Smooth muscle cell (in vitro differentiated cells): ENCODE results near the gene PTPRM. TPM values are rescaled to one million over a fixed set of nuclear protein-coding genes. Genes with fewer than 3 reads are reported as not detected.

ENCODE experiments used
- DNase-seq: peaks from one replicate; lab custom pipeline; 2025; ENCODE audit not compliant: unreplicated experiment; lab: John Stamatoyannopoulos, UW
- H2AFZ ChIP-seq: fragments of 200-600 bp; sonication (generic); 2 replicates; pipeline ENCODE4 v1.6.0; 2016; ENCODE audit warnings: antibody characterized with exemption, low read depth, mild to moderate bottlenecking
- H3F3A ChIP-seq: fragments of 200-600 bp; sonication (generic); 2 replicates; pipeline ENCODE4 v1.6.0; 2017; ENCODE audit warnings: antibody characterized with exemption, low read depth
- H3K27ac ChIP-seq: fragments of 200-600 bp; sonication (generic); 2 replicates; pipeline ENCODE4 v1.5.1; 2016; ENCODE audit warnings: low read depth, mild to moderate bottlenecking
- H3K27me3 ChIP-seq: fragments of 200-600 bp; sonication (generic); 2 replicates; pipeline ENCODE4 v1.6.1; 2016; ENCODE audit warnings: low read depth, mild to moderate bottlenecking
- H3K36me3 ChIP-seq: fragments of 200-600 bp; sonication (generic); 2 replicates; pipeline ENCODE4 v1.5.1; 2016; ENCODE audit warnings: low read depth
- H3K4me1 ChIP-seq: fragments of 200-600 bp; sonication (generic); 2 replicates; pipeline ENCODE4 v1.5.1; 2016; ENCODE audit warnings: low read depth
- H3K4me2 ChIP-seq: fragments of 200-600 bp; sonication (generic); 2 replicates; pipeline ENCODE4 v1.6.0; 2016; ENCODE audit warnings: mild to moderate bottlenecking
- H3K4me3 ChIP-seq: fragments of 200-600 bp; sonication (generic); 2 replicates; pipeline ENCODE4 v1.5.1; 2016; ENCODE audit warnings: mild to moderate bottlenecking
- H3K79me2 ChIP-seq: fragments of 200-600 bp; sonication (generic); 2 replicates; pipeline ENCODE4 v1.6.0; 2016; ENCODE audit warnings: low read depth, mild to moderate bottlenecking
- H3K9ac ChIP-seq: fragments of 200-600 bp; sonication (generic); 2 replicates; pipeline ENCODE4 v1.6.0; 2016; ENCODE audit warnings: low read depth
- H3K9me3 ChIP-seq: fragments of 200-600 bp; sonication (generic); replicated peaks from 2 replicates; pipeline ENCODE4 v1.5.1; 2016; ENCODE audit warnings: low read depth
- H4K20me1 ChIP-seq: fragments of 200-600 bp; sonication (generic); 2 replicates; pipeline ENCODE4 v1.6.0; 2016; ENCODE audit warnings: low read depth
- CTCF ChIP-seq: fragments of 200-600 bp; sonication (generic); IDR thresholded peaks from 2 replicates; pipeline ENCODE4 v1.5.1; 2017; ENCODE audit warnings: borderline replicate concordance, mild to moderate bottlenecking, antibody characterized with exemption; ENCODE audit not compliant: insufficient read depth, poor library complexity, severe bottlenecking
- WGBS: methylation state at CpG from one replicate; pipeline ENCODE4 v1.1.7; 2016; ENCODE audit warnings: low lambda C conversion rate; 5-methylcytosine and 5-hydroxymethylcytosine counted together
- polyA plus RNA-seq: library from polyadenylated mRNA; unstranded; fragments of >200 nt; fragmentation: Nextera tagmentation; extraction: Ambion mirVana; gene quantifications from 2 replicates; pipeline ENCODE4 v1.2.1, GENCODE V29; 2016
- total RNA-seq: library from RNA; depleted of rRNA; stranded (reverse); fragments of >200 nt; gene quantifications from 2 replicates; pipeline ENCODE4 v1.2.3, GENCODE V29; 2014

PTPRM gene
- total and polyA plus RNA-seq, 2 experiments from 2014 or later = 57.5 to 115 TPM

- peaks cover 62% of the 10 kb centered on the region for H4K20me1 ChIP-seq
- no peaks in the 10 kb centered on the region for H3K27me3 ChIP-seq
- H3K79me2 ChIP-seq = peaks cover 80% of the 10 kb centered on the region
- WGBS = 83% methylated on average over 6 of the region's 6 CpGs
- no peak overlapping the region for H3K4me2 ChIP-seq
- DNase-seq = no peak
- H3K9me3 ChIP-seq = no peaks in the 10 kb centered on the region
- no peak for TF ChIP-seq CTCF
- H3K27ac ChIP-seq = no peak overlapping the region
- H2AFZ ChIP-seq = no peak overlapping the region
- no peaks in the 10 kb centered on the region for H3F3A ChIP-seq
- no peak overlapping the region for H3K4me3 ChIP-seq
- H3K36me3 ChIP-seq = no peaks in the 10 kb centered on the region
- no peak overlapping the region for H3K9ac ChIP-seq
- no peaks in the 10 kb centered on the region for H3K4me1 ChIP-seq
Observed at GRCh38 chr18:7646174-7646886, 79.2 kb downstream of the PTPRM start.

DNA sequence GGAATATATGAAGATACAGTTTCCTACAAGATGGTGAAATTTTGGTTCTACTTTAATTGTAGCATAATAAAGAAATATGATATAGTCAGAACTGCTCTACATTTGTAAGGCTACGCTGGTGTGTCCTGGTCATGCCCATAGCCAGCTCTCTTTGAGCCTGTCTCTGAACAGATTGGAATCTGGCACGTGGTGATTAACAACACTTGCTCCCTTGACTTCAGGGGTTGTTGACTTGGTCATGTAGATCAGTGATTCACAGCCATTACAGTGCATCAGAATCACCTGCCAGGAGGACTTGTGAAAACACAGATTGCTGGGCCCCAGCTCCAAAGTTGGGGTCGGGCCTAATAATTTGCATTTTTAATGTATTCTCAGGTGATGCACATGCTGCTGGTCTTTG lies 80.4 kb downstream of the PTPRM start:
- Histone ChIP-seq H3K9me3 (no peaks in the 10 kb centered on the region), H3K27ac (no peak overlapping the region), H2AFZ (no peak overlapping the region), H3K79me2 (peaks cover 74% of the 10 kb centered on the region), H3K4me2 (no peak overlapping the region), H3K27me3 (no peaks in the 10 kb centered on the region), H3F3A (no peaks in the 10 kb centered on the region), H3K9ac (no peak overlapping the region), H3K4me3 (no peak overlapping the region), H3K36me3 (no peaks in the 10 kb centered on the region), H3K4me1 (no peaks in the 10 kb centered on the region), H4K20me1 (peaks cover 50% of the 10 kb centered on the region)
- no peak for TF ChIP-seq CTCF
- 84% methylated on average over 3 of the region's 3 CpGs for WGBS
- no peak for DNase-seq

GRCh38 chr18:7657050-7657449 lies 89.9 kb downstream of the PTPRM start:
- peaks cover 81% of the 10 kb centered on the region for H4K20me1 ChIP-seq
- no peaks in the 10 kb centered on the region for H3K9me3 ChIP-seq
- TF ChIP-seq CTCF = no peak
- no peaks in the 10 kb centered on the region for H3K36me3 ChIP-seq
- no peaks in the 10 kb centered on the region for H3F3A ChIP-seq
- no peak overlapping the region for H3K9ac ChIP-seq
- H2AFZ ChIP-seq = no peak overlapping the region
- no peak overlapping the region for H3K27ac ChIP-seq
- peaks cover 8% of the 10 kb centered on the region for H3K4me1 ChIP-seq
- peaks cover 61% of the 10 kb centered on the region for H3K79me2 ChIP-seq
- H3K4me3 ChIP-seq = no peak overlapping the region
- no peaks in the 10 kb centered on the region for H3K27me3 ChIP-seq
- H3K4me2 ChIP-seq = no peak overlapping the region
- no peak for DNase-seq
- WGBS = 69% methylated on average over 6 of the region's 6 CpGs

DNA sequence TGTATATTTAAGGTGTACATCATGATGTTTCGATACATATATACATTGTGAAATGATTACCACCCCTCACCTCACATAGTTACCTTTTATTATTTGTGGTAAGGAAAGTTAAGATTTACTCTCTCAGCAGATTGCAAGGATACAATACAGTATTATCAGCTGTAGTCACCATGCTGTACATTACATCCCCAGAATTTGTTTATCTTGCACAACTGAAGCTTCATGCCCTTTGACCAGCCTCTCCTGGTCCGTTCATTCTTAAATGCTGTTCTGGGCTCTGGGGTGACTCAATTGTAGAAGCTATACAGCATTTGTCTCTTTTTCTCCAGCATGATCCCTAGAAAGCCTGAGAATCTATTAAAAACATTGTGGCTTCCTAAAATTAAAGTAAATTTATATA lies 90.8 kb downstream of the PTPRM start:
- DNase-seq = no peak
- Histone ChIP-seq H3K36me3 (no peaks in the 10 kb centered on the region), H3K27me3 (no peaks in the 10 kb centered on the region), H3K27ac (no peak overlapping the region), H3K4me1 (peaks cover 8% of the 10 kb centered on the region), H3F3A (no peaks in the 10 kb centered on the region), H3K79me2 (peaks cover 59% of the 10 kb centered on the region), H4K20me1 (peaks cover 85% of the 10 kb centered on the region), H3K4me3 (no peak overlapping the region), H3K9ac (no peak overlapping the region), H2AFZ (no peak overlapping the region), H3K9me3 (no peaks in the 10 kb centered on the region), H3K4me2 (no peak overlapping the region)
- 86% methylated on average over 2 of the region's 2 CpGs for WGBS
- no peak for TF ChIP-seq CTCF
